GM18499 (cell line): ENCODE results near the gene NODAL.

Experiments used
- ATAC-seq: cut with Tn5 transposase; IDR thresholded peaks from one replicate; pipeline ENCODE4 v1.9.1; 2021; ENCODE audit warnings: moderate number of reproducible peaks; ENCODE audit not compliant: insufficient read depth, unreplicated experiment

NODAL gene

DNA sequence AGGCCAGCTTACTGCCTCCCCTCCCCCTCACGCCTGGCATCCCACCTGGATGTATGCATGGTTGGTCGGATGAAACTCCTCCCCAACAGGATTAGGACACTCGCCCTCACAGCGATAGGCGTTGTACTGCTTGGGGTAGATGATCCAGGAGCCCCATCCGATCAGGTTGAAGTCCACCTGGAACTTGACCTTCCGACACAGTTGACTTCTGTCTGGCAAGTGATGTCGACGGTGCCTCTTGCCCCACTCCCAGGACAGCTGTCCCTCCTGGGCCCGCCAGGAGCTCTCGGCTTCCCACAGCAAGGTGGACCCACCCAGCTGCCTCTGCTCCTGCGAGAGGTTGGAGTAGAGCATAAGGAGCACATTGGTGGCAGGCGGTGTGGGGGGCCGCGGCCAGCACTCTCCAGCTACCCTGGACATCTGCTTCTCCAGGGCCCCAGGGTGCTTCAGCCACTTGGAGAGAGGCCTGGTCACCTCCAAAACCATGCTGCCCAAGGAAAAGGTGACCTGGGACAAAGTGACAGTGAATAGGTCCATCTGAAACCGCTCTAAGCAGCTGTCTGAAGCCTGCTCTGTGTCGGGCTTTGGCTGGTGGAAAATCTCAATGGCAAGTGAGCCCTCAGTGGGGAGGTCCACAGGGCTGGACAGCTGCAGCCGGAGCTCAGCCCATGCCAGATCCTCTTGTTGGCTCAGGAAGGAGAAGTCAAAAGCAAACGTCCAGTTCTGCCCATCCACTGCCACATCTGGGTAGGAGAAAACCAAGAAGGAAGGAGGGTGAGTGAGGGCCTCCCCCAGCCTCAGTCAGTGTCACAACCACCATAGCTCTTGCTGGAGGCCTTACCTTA is 6.0 kb downstream of the NODAL start:
- no peak for ATAC-seq

DNA sequence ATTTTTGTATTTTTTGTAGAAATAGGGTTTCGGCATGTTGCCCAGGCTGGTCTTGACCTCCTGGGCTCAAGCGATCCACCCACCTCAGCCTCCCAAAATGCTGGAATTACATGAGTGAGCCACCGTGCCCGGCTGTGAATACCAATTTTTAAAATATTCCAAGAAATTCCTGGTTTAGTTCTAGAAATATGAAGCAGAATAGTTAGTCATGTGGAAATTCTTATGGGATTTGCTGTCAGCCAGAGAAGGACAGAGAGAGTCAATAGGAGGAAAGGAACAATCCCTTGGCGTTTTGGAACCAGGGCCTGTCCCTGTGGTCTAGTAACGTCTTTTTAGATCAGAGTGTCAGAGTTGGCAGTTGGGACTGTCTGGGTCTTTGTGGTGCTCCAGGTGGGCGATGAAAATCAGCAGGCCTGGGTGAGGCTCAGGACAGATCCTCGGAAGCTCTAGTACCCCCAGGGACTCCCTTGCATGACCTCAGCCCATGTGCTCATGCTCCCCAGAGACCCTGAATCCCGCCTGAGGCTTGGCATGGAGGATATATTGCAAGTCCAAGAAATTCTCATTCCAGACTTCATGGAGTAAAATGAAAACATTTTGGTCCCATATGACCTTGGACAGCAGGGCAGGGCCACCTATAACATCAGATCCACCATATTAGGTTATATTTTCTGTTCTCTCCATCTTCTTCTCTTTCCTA is 7.8 kb downstream of the NODAL start:
- no peak for ATAC-seq

DNA sequence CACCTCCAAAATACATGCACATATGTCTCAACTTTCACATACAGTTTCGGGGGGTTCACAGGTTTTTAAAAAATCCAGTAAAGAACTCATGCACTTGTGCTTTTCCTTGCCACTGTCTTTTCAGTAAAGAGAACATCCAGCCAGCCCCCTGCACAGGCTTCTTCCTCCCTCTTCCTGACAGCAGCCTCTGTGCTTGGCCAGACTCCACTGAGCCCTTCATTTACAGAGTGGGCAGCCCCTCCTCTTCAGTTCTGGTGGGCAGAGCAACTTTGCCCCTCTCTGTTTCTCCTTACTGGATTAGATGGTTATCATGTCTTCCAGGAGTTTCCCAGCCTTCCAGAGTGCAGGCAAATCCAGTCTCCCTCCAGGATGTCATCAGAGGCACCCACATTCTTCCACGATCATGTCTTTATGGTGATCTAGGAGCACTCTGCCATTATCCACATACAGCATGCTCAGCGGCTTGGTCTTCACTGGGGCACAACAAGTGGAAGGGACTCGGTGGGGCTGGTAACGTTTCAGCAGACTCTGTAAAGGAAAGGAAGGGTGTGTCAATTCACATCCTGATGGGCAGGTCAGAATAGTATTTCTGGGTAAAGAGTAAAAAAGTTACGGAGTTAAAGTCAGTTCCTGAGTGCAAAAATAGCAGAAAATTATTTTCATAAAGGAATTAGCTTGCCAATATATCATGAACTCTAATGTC is 8.8 kb downstream of the NODAL start:
- no peak for ATAC-seq

- ATAC-seq, result no peak
Measured at GRCh38 chr10:70432101-70432500, 9.4 kb downstream of the NODAL start.

DNA sequence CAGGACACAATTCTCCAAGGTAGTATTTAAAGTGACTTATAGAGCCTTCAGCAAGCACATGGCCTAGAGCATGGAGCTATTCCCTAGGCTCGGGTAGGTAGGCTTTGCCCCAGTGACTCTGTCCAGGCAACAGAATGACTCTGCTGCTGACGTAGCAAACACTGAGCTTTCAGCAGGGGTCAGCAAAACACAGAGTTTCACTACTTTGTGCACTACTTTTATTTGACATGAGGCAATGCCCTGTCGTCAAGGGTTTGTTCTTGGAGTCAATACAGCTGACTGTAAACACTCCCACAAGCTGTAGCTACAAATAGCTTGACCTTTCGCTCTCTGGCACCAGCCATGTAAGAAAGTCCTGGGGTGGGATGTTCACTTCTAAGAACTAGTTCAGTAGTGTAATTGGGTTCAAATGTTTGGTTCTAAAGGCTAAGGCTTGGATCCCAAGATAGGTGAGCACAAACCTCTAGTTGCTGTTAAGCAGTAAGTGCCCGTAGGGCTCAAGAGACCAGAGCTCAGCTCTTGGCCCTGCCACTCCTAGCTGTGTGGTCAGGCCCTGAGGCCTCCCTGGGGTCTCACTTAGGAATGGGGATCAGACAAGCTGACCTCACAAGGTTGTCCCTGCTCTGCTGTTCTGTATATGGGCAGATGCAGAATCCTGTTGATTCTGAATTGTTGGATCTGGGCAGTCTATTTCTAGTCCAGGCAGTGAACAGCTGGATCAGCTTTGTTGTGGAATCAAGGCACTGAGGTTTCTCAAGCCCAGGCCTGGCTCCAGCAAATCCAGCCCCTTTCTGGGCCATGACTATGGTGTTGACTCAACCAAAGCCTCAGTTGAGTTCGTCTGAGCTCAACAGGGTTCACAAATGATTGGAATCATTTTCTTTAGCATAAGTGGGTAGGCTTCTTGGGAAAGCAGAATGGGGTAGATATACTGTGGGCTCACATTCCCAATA is 10.7 kb downstream of the NODAL start:
- no peak for ATAC-seq

- ATAC-seq, result no peak
Measured at GRCh38 chr10:70426823-70427222, 14.7 kb downstream of the NODAL start.

DNA sequence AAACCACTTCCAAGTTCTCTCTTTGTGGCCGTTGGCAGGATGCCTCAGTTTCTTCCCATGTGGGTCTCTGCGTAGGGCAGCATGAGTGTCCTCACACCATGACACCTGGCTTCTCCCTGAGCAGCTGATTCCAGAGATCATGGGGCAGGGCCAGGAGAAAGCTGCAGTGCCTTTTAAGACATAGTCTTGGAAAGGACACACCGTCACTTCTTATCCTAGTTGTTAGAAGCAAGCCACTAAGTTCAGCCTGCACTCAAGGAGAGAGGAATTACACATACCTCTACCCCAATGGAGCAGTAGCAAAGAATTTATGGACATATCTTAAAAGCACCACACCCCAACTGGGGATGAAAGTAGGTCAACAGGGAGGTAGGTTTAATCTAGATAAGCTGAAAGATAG is 16.4 kb downstream of the NODAL start:
- ATAC-seq, result no peak

DNA sequence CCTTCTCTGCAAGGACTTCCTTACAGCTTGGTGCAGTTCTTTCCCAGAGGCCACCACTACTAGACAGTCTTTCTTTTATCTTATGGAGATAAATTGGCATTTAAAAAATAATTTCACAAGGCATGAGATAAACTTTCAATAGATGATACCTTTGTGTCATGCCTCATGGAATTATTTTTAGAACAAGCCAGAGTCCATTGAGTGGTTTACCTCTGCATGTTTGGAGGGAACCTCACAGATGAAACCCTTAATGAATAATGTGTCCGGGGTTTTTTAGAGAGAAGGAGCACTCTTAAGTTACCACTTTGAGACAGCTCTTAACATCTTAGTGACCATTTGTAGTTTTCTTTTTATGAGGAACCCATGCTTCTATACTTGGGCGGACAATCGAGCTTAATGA is 17.2 kb downstream of the NODAL start:
- ATAC-seq, result no peak

- no peak for ATAC-seq
Measured at GRCh38 chr10:70418713-70419112, 22.8 kb downstream of the NODAL start.

DNA sequence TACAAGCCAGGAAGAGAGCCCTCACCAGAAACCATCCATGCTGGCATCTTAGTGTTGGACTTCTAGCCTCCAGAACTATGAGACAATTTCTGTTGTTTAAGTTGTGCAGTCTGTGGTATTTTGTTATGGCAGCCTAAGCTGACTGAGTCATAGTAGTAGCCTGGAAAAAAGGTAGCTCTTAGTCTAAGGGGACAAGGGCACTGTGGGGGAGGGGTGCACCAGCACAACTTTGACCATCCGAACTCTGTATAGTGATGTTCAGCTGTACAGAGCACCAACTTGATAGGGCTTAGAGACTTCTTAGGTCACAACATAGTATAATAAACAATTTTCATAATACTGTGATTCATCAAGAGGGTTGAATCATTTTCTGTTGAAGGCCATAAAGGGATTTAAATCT is 23.3 kb downstream of the NODAL start:
- no peak for ATAC-seq

GRCh38 chr10:70417568-70417967 is 23.9 kb downstream of the NODAL start:
- ATAC-seq, result no peak

GRCh38 chr10:70412356-70412755 is 29.1 kb downstream of the NODAL start:
- no peak for ATAC-seq

DNA sequence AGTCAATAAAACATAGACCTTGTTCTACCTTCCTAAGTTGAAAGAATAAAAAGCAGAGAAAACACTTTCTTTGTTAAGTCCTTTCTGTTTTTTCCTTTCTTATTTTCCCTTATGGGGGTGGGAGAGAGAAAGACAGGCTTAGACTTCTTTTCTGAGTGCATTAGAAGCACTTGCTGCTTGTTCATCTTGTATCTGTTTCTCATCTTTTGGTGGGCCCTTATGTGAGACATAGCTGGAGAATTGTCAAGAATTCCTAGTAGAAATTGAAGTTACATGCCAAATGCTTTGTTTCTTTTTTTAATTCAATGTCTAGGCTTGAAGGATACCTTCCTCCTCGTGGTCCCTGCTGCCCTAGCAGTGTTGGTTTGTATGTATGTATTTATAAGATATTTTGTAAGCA is 30.9 kb downstream of the NODAL start:
- no peak for ATAC-seq

GRCh38 chr10:70409772-70410171 is 31.7 kb downstream of the NODAL start:
- ATAC-seq, result no peak

DNA sequence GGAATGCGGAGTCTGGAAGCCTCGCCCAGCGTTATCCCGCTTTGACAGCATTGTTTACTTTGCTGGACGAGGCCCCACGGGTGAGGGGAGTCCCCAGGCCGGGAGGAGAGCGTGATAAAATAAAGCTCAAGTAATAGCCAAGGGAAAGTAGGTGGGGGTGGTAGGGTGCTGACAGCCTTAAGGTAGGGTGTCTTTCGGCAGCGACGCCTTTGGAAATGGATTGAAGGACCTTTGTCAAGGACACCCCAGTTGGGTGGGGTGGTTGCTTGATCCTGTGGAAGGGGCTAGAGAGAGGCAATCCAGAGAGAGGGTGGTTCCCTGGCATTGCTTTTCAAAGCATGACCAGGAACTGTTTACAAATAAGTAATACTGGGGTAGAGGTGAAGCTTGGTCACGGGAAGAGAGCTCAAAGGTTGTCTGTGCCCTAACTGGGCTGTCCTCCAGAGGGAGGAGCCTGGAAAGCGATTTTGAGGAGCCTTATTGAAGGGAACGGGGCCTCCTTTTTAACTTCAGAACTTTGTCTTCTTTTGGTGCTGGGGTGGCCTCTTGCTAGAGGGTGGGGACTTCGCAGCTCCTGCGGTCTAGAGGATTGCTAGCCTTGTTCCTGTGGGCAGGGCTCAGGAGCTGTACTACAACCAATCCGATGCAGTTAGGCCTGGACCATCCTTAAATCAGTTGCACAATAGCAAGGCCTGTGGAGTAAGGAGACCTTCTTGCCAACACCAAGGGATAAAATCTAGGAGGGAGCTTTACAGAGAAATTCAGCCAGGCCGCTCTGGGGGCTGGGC is 36.2 kb downstream of the NODAL start:
- ATAC-seq, result no peak

GRCh38 chr10:70404787-70405036 is 36.8 kb downstream of the NODAL start:
- ATAC-seq, result no peak

- peak; percentile 41 for ATAC-seq
Measured at GRCh38 chr10:70404036-70404786, 37.3 kb downstream of the NODAL start, which contains the start of gene EIF4EBP2. TSS of gene EIF4EBP2 (plus strand) at chr10:70404145. CDS start at chr10:70404402, 257 bp downstream.

DNA sequence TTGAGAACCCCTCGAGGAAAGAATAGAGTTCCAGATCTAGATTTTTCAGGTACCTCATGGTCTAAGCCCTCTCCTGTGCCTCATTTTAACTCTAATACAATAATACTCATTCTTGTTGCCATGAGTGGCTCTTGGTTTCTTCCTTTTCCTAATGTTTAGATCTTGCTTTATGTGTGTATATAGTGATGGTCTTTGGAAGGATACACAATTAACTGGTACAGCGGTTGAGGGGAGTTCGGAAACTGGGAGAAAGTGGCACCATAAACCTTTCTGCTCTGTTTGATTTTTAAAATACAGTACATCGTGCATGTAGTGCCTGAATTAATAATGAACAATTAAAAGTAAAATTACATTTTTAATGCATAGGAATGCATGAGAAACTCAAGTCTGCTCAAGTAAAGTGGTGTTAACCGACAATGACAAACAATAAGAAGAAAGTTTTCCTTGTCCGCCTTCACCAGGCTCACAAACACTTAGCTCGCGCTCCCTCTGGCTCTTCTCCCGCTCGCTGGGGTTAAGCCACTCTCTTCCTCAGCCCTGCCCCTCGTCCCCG is 37.9 kb downstream of the NODAL start:
- ATAC-seq, result no peak

DNA sequence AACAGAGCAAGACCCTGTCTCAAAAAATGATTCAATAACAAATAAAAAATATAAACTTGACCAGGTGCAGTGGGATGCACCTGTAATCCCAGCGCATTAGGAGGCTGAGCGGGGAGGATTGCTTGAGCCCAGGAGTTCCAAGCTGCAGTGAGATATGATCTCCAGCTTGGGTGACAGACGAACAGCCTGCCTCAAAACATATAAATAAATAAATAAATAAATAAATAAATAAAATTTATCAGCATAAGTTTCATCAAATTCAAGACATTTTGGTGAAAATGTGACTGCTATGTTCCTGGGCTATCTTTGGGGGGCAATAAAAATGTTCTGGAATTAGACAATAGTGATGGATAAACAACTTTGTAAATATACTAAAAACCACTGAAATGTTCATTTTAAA is 42.3 kb downstream of the NODAL start:
- ATAC-seq, result no peak
